Esophagus squamous epithelium (tissue), 4 donors: ENCODE results near the gene ANKRD29.

Source experiments
- POLR2A ChIP-seq, 4 donors: fragments of 450-650 bp; IDR thresholded peaks; one replicate each; pipeline ENCODE4 v1.6.1; 2017; ENCODE audit warnings: antibody characterized with exemption in 4 of 4, mild to moderate bottlenecking in 4 of 4, moderate library complexity in 3 of 4
- TF ChIP-seq, protein P1 (sequence below), 6 experiments: fragments of 450-650 bp in 4 of 6; fragments of 200-600 bp in 2 of 6; sonication (generic) in 2 of 6; IDR thresholded peaks; one replicate each; pipeline ENCODE4 v1.5.1; 2016 to 2019; ENCODE audit warnings: antibody characterized with exemption in 6 of 6, mild to moderate bottlenecking in 4 of 6, moderate library complexity in 4 of 6

GRCh38 chr18:23553887-23554286 lies 108.8 kb downstream of the ANKRD29 start:
- TF ChIP-seq, protein P1, sequence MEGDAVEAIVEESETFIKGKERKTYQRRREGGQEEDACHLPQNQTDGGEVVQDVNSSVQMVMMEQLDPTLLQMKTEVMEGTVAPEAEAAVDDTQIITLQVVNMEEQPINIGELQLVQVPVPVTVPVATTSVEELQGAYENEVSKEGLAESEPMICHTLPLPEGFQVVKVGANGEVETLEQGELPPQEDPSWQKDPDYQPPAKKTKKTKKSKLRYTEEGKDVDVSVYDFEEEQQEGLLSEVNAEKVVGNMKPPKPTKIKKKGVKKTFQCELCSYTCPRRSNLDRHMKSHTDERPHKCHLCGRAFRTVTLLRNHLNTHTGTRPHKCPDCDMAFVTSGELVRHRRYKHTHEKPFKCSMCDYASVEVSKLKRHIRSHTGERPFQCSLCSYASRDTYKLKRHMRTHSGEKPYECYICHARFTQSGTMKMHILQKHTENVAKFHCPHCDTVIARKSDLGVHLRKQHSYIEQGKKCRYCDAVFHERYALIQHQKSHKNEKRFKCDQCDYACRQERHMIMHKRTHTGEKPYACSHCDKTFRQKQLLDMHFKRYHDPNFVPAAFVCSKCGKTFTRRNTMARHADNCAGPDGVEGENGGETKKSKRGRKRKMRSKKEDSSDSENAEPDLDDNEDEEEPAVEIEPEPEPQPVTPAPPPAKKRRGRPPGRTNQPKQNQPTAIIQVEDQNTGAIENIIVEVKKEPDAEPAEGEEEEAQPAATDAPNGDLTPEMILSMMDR (IDR thresholded peaks at IDR 0.05): no peak
- no peak for TF ChIP-seq POLR2A (IDR thresholded peaks at IDR 0.05)
